HG03439 (cell line): ENCODE measurements around the gene PCBP4.

Experiments
- ATAC-seq: cut with Tn5 transposase; IDR thresholded peaks from one replicate; pipeline ENCODE4 v1.9.1; 2021; ENCODE audit warnings: mild to moderate bottlenecking, moderate library complexity; ENCODE audit not compliant: unreplicated experiment

PCBP4 gene

DNA sequence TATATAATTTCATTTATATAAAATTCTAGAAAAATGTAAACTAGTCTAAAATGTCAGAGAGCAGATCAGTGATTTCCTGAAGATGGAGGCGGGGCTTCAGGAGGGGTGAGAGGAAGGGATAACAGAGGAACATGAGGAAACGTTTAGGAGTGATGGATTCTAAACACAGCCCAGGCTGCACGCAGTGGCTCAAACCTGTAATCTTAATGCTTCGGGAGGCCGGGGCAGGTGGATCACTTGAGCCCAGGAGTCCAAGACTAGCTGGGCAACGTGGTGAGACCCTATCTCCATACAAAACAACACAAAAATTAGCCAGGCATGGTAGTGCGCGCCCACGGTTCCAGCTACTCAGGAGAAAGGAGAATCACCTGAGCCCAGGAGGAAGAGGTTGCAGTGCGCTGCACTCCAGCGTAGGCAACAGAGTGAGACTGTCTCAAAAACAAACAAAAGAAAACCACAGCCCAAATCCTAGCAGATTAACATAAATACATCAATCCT lies 46.1 kb downstream of the PCBP4 start:
- ATAC-seq: no peak

DNA sequence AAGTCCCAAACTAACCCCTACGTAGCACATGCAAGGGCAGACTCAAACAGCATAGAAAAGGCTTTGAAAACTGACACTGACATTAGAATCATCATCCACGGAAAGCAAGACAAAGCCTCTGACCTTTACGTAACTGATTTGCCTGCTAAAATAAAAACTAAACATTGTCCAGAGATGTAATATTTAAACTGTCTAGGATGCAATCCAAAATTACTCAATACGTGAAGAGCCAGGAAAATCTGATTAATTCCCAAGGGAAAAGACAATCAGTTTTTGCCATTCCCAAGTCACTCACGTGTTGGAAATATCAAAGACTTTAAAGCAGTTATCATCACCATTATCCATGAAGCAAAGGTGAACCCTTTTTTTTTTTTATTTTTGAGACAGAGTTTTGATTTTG lies 50.8 kb downstream of the PCBP4 start:
- ATAC-seq: no peak

DNA sequence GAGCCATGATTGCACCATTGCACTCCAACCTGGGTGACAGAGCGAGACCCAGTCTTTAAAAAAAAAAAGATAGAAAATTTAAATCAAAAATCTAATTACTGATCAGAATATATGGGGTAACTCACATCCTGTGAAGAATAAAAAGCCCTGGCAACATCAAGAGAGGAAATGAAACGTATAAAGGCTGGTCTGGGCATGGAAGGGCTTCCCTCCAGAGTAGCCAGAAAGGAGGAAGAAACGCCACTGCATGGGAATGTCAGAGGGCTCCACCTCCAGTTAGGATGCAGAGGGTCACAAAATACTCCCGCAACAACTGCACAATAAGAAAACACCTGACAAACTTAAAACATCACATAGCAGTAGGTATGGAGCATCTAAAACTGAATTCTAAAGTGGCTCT lies 59.2 kb downstream of the PCBP4 start:
- ATAC-seq: no peak
